Measurements from ENCODE around the gene ABHD12.
"Not testable (repeated sequence)": the region's sequence is repeated elsewhere in the genome, so short reads cannot be mapped to it uniquely, and the experiment has no call there.

Gene ABHD12

DNA sequence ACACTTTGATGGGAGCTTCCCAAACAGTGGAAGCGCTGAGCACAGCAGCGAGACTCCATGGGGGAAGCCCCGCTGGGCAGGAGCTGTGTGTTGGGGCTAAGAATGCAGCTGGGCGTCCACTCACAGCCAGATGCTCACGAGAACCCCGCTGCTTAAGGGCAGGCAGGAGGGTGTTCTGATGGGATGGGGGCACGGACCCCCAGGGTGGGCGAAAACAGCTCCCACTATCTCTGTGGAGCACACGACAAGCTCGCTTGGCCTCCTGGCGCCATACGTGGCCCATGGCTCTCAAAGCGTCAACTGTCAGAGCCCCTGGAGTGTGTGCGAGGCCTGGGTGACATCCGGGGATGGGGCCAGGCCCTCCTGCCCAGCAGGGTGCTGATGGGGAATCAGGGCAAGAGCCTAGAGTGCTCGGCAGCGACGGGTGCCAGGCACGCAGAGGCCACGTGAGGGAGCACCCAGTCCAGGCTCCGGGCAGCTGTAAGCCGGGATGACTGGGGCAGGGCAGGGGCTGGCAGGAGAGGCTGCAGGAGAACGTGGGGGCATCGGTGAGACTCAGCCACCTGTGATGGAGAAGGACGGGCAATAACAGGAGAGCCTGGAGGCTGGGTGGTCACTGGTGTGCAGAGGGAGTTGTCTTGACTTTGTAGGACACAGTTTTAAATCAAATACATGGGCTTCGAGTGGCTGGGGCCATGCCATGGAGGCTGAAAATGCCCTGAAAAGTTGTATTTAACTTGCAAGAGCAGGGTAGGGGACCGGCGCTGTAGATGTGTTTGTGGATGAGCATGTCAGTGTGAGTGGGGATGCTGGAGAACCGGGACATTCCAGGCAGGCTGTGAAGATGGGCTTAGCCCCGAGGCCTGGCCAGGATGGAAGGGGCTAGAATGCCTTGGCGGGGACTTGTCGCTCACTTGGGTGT lies 115.5 kb downstream of the ABHD12 start:
- no peak for DNase-seq

DNA sequence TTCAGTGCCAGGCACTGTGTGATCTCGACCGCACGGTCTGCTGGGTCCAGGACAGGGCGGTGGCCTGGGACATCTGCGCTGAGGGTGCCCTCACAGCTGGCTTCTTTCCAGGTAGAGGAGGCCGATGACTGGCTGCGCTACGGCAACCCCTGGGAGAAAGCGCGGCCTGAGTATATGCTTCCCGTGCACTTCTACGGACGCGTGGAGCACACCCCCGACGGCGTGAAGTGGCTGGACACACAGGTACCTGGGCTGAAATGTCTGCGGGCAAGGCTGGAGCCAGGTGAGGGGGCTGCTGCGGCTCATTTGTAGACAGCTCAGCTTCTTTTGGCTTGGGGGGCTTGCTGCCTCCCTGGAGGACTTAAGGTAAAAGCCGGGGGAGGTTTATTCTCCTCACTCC lies 116.2 kb downstream of the ABHD12 start:
- DNase-seq: no peak

DNA sequence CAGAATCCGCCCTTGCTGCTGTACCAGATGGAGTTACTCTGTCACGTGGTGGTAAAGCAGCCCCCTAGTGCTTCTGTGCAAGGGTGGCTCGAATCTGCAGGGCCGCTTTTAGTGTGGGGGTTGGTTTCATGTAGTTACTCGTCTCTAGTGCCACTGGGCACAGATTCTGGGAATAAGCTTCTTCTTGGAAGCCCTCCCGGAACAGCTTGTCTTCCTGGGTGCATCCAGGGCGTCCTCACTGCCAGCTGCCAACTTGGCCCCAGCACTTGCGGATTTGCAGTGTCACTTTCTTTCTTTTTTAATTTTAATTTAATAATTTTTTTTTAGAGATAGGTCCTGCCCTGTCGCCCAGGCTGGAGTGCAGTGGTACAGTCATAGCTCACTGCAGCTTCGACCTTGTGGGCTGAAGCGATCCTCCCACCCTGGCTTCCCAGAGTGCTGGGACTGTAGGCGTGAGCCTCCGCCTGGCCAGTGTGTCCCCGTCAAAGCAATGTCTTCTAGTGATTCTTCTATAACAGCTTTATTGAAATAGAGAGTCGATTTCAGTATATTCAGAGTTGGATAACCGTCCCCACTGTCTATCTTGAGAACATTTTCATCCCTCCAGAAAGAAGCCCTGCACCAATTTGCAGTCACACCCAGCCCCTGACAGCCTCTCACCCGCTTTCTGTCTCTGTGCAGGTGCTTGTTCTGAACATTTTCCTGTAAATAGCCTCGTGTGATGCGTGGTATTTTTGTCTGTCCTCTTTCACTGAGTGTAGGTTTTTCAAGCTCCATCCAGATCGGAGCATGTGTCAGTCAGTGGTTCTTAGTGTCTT lies 116.9 kb downstream of the ABHD12 start:
- DNase-seq: no peak

DNA sequence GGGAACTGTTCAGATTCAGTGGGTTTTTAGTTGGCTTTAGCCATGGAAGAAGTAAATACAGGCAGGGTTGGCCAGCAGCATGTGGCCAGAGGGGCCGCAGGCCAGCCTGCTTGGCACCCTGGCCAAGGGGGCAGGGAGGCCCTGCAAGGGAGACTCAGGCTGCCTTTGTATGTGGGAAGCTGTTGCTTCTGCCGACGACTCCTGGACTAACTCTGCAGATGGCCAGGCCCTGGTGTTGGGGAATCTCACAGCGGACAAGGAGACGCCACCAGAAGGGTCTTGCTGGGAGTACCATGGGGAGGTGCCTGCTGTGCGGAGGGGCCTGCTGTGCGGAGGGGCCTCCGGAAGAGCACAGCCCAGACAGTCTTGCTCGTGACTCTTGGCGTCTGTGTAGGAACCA lies 117.6 kb downstream of the ABHD12 start:
- DNase-seq: no peak

DNA sequence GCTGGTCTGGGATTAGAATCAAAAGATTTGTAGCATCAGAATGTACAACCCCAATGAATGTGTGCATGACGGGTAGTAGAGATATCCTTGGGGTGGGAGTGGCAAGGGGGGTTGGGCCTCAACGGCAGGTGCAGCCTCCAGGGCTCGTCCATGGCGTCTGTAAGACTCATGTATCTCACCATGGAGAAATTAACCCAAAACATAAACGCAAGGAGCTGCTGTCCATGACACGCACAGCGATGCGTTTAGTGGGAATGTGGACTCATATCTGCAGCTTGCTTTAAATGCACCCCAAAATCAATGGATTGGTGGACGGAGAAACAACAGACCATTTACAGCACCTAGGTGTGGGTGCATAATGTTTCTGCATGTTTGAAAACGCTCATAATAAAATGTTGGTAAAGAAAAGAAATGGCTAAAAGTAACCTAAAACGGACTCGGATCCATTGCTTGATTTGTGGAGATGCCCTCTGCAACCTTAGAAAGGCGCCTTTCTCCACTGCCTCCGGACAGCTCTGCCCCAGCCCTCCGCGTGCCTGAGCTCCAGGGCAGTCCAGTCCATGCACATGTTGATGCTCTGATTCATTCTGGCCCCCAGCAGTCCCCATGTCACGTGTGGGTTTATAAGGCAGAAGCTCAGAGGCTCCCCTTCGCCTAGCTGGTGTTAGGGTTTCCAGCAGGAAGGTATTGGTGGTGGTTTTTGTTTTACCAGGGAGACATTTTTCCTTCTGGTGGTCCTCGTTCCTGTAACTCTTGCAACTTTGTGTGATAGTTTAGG lies 118.2 kb downstream of the ABHD12 start:
- no peak for DNase-seq

DNA sequence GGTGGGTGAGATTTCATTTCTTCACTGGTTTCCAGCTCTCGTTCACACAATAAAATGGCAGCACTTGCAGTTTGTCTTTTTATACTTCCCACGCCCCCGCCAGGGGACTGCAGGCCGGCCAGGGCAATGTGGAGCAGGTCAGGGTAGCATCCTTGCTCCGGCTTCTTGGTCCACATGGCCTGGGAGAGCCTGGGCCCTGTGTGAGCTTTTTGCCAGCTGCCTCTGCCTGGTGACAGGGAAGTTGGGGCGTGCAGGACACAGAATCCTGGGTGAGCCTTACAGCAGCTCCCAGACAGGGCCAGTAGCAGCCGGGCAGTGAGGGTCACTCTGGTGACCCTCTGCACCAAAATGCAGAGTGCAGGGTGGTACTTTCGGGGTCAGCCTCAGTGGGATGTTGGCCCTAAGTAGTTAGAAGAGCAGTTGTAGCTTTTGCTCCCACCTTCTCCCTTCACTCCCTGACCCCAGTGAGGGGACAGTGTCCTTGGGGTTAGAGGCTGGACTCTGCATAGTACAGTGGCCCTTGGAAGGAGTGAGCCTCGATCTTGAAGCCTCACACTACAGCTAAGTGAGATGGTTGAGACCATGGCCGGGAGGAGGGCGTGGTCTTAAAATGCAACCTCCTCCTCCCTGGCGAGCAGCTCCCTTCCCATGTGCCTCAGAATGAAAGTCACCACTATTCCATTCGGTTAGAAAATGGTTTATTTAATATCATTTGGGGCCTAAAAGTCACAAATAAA lies 119.0 kb downstream of the ABHD12 start:
- DNase-seq: no peak

DNA sequence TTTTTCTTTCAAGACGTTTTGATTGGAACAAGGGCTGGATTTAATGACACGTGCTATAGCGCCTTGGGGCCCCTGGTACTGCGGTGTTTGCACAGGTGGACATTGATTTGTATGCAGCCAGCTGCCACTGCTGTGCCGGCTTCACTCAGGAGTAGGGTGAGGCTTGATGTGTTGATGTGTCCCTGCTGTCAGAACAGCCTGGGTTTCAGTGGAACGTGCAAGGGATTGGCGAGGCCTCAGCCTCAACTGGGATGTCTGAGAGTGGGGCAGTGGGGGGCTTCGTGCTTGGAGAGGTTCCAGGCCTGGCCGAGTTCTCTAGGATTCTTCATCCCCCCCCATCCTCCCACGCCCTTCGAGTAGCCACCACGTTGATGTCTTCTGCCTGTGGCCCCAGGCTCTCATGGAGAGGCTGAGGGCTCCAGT lies 119.8 kb downstream of the ABHD12 start:
- peak; percentile 81 for DNase-seq

DNA sequence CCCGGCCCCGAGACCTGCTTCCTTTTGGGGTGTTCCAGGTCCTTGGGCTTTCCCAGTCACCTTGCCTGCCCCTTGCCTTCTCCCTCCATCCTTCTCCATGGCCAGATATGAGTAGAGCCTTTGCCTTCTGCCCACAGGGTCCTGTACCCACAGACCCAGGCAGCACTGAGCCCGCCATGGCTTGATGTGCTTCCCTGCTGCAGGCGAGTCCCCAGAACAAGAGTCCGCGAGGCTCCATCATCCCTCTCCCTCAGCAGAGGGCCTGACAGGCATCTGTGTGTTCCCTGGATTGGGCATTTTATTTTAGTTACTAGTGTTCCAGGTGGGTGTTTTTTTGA lies 120.8 kb downstream of the ABHD12 start:
- no peak for DNase-seq

DNA sequence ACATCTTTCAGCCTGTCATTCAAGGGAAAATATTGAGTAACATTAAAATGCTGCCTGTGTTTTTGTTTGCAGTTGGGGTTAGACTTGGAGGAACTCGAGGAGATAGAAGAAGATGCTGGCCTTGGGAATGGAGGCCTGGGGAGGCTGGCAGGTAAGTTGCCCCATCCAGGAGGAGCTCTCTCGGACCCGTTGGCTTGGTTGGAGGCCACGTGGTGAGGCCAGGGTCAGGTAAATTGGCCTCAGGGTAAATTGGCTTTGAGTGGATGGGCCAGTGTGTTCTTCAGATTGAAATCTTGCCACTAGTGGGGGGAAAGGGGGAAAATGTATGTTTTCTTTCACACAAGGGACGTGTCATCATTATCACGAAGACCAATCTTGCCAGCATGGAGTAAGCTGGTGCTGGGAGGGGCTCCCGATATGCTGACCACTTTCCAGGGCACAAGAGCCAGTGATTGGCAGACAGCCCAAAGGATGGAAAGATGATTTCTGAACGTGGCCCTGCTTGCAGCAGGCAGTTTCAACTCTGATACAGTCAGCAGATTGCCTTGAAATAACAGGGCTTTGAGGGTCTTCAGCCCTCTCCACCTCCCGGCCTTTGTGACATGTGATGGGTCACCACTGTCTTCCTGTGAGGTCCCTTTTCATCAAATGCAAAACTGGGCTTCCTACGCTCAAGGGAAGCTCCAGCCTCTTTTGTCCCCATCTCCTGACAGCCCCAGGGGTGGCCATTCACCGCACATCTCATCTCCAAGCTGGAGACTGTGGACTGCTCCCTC lies 121.4 kb downstream of the ABHD12 start:
- no peak for DNase-seq

DNA sequence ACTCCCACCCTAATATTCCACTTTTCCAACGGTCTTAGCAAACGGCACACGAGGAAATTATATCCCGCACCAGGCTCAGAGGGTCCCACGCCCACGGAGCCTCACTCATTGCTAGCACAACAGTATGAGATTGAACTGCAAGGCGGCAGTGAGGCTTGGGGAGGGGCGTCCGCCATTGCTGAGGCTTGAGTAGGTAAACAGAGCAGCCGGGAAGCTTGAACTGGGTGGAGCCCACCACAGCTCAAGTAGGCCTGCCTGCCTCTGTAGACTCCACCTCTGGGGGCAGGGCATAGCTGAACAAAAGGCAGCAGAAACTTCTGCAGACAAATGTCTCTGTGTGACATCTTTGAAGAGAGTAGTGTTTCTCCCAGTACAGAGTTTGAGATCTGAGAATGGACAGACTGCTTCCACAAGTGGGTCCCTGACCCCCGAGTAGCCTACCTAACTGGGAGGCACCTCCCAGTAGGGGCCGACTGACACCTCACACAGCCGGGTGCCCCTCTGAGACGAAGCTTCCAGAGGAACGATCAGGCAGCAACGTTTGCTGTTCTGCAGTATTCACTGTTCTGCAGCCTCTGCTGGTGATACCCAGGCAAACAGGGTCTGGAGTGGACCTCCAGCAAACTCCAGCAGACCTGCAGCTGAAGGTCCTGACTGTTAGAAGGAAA lies 129.7 kb downstream of the ABHD12 start:
- not testable (repeated sequence) for DNase-seq

DNA sequence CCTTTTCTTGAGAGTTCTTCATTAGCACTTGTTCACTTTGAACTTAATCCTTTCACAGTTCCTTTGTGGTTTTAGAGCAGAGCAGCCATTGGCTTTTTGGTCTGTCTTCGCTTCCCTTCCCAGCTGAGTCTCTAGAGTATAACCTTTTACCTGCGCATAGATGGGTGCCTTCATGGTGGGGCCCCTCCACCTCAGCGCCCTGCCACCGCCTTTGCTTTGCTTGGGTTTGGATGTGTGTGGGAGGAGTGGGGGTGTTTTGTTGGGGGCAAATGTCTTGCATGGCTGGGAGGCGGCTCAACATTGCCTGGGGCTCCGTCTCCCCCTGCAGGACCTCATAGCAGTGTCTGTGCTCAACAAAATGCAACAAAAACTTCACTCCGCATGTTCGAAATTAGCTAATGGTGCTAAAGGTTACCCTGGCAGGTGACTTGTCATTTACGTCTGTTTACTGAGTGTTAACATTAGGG lies 130.8 kb downstream of the ABHD12 start:
- DNase-seq: no peak

DNA sequence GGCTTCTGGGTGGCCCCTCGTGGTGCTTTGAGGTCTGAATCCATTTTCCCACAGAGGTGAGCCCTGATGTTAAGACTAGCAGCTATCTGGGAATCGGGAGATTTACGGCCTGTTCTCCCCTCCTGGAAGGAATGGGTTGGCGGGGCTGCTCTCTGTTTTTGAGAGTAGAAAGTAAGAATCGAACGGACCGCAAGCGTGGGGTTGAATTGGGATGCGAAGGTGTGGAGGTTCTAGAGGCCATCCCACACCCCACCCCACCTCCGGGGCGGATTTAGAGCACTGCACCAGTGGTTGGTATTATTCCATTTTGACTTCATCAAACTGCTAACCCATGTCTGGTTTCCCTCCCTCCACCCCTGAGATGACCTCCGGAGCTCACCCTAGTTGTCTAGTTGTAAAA lies 131.3 kb downstream of the ABHD12 start:
- no peak for DNase-seq

DNA sequence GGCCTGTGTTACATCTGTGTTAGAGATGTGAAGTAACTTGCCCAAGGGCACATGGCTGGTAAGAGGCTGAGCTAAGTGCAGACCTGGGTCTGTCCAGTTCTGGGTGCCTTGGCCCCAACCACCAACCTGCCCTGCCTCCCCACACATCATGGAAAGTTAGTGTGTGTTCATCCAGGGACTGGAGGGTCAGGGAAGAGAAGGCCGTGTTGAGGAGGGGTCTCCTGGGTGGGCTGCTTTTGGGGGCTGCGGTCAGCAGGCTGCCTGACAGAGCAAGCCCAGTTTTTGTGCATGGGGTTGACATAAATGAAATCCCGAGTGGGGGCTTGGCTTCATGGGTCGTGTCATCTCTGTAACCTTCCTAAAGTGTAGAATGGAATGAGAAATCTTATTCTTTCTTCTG lies 131.8 kb downstream of the ABHD12 start:
- DNase-seq: no peak

DNA sequence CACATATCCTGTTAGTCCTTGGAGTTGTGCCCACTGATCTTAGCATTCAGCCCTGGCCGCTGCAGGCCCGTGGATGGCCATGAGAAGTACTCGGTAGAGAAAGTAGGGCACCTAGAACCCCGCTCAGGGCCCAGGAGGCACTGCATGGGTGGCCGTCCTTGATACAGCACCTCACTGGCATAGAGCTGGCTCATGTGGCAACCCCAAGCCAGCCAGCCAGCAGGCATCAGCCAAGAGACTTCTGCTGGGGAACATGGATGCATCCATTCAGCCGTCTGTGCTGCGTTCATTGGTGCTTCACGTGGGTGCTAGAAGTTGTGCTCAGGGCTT lies 132.2 kb downstream of the ABHD12 start:
- DNase-seq: no peak

DNA sequence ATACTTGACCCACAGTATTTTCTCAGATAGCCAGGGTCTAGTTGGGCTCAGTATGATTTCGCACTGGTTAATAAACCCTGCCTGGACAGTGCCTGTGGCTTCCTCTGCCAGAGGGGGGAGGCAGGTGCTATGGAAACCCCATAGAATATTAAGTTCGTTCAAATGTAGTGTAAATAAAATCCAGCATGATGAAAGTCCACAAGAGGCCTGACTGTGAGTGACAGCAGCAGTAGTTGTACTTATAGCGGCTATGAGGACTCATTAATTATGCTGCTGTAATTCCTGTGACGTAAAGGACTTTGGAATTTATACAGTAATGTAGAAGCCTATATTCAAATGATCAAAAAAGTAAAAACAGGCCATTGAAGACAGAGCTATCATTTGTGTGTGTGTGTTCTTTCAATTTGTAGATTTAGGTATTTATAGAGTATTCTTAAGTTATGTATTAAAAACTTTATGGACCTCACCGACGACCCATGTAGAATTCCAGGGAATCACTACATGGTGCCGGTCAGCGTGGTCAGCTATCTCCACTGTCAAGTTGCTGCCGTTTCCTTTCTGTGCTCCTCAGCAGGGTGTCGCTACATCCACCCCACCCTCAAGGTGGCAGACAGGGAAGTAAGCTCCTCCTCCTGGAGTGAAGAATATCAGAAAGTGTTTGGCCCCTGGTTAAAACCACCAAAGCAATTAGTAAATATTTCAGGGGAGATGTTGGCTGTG lies 132.7 kb downstream of the ABHD12 start:
- DNase-seq: no peak

DNA sequence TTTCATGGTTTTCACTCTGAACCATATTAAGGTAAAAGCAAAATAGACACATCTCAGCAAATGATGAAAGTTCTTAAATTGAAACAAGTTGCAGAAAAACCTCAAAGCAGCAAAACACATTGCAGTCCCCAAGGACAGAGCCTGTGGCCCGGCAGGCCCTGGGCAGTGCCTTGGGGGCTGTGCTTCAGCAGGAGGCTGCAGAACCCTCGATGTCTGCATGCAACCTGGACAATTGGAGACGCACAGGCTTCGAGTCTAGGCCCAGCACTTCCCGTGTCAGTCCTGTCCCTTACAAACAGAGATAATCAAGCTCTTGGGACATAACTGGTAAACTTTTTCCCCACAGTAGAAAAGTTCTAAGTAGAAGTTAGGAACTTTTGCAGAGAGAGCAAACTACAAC lies 133.5 kb downstream of the ABHD12 start:
- no peak for DNase-seq

DNA sequence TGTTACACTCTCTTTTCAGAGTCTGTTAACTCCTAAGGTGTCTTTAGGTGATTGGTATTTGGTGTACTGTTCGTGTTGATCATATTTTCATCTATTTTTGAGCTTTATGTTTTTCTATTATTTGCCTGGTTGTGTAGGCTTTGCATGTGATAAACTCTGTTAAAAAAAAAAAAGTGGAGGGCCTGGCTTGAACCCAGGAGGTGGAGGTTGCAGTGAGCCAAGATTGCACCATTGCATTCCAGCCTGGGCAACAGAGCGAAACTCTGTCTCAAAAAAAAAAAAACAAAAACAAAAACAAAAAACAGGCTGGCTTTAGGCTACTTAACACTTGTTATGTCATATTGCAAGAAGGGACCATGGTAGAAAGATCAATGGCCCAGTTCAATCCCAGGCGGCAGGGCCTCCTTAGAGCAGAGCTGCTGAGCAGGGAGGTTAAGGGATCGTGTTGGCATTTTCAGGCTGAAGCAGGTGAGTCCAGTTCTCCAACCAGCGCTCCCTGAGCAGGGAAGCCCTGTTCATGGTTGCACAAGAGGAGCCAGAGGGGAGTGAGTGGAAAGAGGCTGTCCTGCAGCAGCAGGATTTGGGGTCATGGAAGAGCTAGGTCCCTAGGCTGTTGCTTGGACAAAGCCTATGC lies 134.3 kb downstream of the ABHD12 start:
- no peak for DNase-seq

DNA sequence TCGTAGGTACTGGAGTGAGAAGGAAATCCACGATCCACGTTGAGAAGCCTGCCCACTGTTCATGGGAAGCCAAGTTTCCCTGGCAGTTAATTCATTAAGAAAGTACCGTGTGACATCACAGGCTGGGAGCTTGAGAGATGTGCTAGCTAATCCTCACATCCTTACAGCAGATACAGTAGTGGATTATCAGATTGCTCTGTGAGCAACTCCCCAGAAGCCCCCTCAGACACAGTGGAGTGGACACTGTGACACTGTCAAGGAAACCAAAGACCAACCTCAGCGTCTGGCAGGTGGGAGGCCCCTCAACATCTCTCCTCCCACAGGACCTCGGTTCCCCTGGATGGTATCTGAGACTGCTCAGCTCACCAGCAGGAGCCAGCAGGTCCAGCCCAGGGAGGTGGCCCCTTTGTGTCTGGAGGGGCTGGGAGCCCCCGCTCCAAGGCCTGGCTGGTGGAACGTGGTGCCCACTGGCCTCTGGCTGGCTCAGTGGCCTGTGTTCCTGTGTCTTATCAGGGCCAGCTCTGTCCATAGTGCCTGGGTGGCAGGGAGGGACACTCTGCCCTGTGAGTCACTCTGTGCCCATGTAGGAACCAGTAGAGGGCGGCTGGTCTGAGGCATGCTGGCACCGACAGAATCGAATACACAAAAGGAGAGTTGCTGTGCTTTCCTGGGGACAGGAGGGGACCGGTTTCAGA lies 135.5 kb downstream of the ABHD12 start:
- DNase-seq: no peak

DNA sequence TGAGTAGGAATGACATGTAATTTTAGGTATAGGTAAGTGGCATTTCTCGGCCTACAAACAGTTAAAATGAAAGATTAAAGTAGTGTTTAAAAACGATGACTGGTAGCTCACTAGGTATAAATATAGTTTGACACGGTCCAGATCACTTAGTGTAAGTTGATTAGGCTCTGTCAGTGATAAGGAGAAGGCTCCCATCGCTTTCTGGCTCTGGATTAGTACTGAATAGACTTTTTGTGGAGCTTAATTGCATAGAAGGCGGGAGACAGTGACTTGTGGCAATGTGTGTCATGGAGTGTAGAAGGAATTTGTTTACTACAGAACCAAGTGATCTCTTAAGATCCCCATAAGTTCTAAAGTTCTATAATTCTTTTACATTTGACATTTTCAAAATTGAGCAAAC lies 136.1 kb downstream of the ABHD12 start:
- no peak for DNase-seq

Data from NCI-H526 treated with DMSO at 0.1 percent for 48 hours (cell line).